ENCODE data around the gene SH3PXD2A. TPM values are rescaled to one million over a fixed set of nuclear protein-coding genes. Genes with fewer than 3 reads are reported as not detected.

SH3PXD2A gene
- 10.3 and 13.4 TPM in 2 replicates for total RNA-seq (2014; rRNA removed; shearing (Covaris generic))

GRCh38 chr10:103855424-103855823 lies at the start of gene SH3PXD2A:
SH3PXD2A (minus strand) TSS chr10:103855576; CDS start chr10:103855266, 310 bp downstream.
- H3K36me3 ChIP-seq: no peaks in the 10 kb centered on the region
- no peak for DNase-seq (ENCODE audit: low read depth in 1 of 2, low spot score in 2 of 2)
- peak within 1 kb of the TSS; percentile 37 for H3K4me3 ChIP-seq
- peaks cover 30% of the 10 kb centered on the region for H3K27me3 ChIP-seq (replicated peaks)
- no peak within 1 kb of the TSS for H3K27ac ChIP-seq
- H3K4me1 ChIP-seq (replicated peaks): peaks cover 14% of the 10 kb centered on the region
- H3K9me3 ChIP-seq (replicated peaks): no peaks in the 10 kb centered on the region

DNA sequence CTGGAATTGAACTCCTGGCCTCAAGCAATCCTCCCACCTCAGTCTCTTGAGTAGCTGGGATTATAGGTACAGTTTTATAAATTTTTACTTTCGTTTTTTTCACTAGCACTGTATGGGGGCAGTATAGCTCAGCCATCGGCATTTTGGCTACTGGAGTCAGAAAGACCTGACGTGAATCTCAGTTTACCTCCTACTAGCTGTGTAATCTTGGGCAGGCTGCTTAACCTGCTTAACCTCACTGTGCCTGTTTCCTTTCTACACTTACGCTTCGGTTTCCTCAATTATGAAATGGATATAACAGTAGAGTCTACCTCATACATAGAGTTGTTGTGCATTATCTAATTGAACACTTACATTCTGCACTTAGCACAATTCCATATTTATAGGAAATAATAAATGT lies 45.9 kb upstream of the SH3PXD2A start:
- Histone ChIP-seq H3K27me3 (replicated peaks) (no peaks in the 10 kb centered on the region), H3K4me3 (no peak overlapping the region), H3K9me3 (replicated peaks) (no peaks in the 10 kb centered on the region), H3K27ac (no peak overlapping the region), H3K36me3 (peaks cover 16% of the 10 kb centered on the region), H3K4me1 (replicated peaks) (peaks cover 2% of the 10 kb centered on the region)
- DNase-seq (ENCODE audit: low read depth in 1 of 2, low spot score in 2 of 2): no peak

GRCh38 chr10:103899312-103899711 lies 43.9 kb upstream of the SH3PXD2A start:
- H3K27ac ChIP-seq: no peak overlapping the region
- H3K9me3 ChIP-seq (replicated peaks): no peaks in the 10 kb centered on the region
- H3K27me3 ChIP-seq (replicated peaks): no peaks in the 10 kb centered on the region
- H3K36me3 ChIP-seq: peaks cover 9% of the 10 kb centered on the region; the same call in 1 of the 2 replicates
- peaks cover 22% of the 10 kb centered on the region for H3K4me1 ChIP-seq (replicated peaks)
- no peak for DNase-seq (ENCODE audit: low read depth in 1 of 2, low spot score in 2 of 2)
- H3K4me3 ChIP-seq: no peak overlapping the region

DNA sequence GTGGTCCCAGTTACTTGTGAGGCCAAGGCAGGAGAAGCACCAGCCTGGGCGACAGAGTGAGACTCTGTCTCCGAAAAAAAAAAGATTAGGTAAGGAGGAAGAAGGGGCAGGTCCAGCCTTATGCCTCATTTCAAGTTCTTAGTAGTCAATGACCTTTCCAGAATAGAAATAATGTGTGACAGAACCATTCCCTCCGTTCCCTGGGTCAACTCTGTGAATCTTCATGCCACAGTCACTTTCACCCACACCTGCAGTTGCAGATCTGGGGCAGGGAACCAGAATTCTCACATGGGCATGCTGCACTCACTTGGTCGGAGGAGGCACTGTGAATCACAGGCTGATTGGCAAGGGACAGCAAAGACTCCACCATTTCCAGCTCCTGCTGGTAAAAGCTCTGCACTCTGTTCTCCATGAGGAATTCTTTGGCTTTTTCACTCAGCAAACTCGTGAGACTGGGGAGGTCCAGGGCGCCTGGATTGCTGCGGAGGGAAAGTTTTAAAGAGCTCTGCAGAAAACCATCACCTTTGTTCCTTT lies 41.9 kb upstream of the SH3PXD2A start:
- peaks cover 31% of the 10 kb centered on the region for H3K4me1 ChIP-seq (replicated peaks)
- H3K4me3 ChIP-seq: no peak overlapping the region
- peaks cover 6% of the 10 kb centered on the region; the same call in 1 of the 2 replicates for H3K36me3 ChIP-seq
- DNase-seq (ENCODE audit: low read depth in 1 of 2, low spot score in 2 of 2): no peak
- no peaks in the 10 kb centered on the region for H3K27me3 ChIP-seq (replicated peaks)
- H3K9me3 ChIP-seq (replicated peaks): no peaks in the 10 kb centered on the region
- no peak overlapping the region for H3K27ac ChIP-seq

DNA sequence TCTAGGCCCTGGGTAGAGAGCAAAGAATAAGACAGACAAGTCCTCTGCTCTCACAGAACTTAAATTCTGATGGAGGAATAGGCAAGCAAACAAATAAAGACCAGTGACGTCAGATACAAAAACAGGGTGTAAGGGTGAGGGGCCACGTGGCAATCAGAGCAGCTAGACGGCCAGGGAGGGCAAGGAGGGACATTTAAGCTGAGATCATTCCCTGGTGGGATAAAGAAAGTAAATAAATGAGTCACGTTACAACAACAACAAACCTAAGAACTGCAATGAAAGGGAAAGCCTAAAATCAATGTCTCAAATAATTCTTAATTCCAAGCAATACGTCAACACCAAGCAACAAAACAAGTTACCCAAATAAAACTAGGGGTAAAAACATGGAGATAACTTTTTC lies 40.8 kb upstream of the SH3PXD2A start:
- H3K4me1 ChIP-seq (replicated peaks): peaks cover 31% of the 10 kb centered on the region
- H3K36me3 ChIP-seq: peaks cover 11% of the 10 kb centered on the region
- no peaks in the 10 kb centered on the region for H3K9me3 ChIP-seq (replicated peaks)
- DNase-seq (ENCODE audit: low read depth in 1 of 2, low spot score in 2 of 2): peak; percentile 61 to 64
- peak overlapping the region; percentile 53 for H3K27ac ChIP-seq
- no peaks in the 10 kb centered on the region for H3K27me3 ChIP-seq (replicated peaks)
- no peak overlapping the region for H3K4me3 ChIP-seq

DNA sequence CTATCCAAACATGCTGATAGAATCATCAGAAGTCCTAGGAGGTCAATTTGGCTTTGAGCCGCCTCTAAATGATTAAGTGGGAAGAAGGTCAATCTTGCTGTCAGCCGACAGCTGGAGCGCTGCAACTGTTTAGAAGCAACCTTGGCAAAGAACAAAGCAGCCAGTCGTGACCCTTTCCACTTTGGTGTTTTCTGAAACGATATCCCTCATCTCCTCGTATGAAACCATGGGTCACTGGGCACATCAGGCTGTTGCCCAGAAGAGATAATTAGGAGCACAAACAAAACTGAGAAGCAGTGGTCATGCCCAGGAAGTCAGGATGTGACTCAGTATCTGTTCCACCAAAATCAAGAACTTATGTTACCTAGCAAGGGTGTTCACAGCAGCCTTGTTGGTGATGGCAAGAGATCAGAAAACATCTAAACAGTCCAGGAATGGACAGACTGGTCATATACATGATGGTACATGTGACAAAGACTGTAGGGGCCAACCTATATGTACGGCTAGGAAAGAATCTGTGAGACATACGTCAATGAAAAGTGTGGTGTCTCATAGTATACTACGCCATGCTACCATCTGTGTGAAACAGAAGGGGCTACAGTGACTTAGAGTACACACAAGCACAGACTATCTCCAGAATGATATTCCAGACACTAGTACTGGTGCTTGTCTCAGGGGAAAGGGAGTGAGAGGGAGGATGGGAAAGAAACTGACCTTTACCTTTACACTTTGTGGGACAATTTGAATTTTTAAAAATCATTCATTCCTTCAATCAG lies 40.2 kb upstream of the SH3PXD2A start:
- H3K9me3 ChIP-seq (replicated peaks): no peaks in the 10 kb centered on the region
- peak overlapping the region; percentile 53 for H3K27ac ChIP-seq
- H3K4me1 ChIP-seq (replicated peaks): peaks cover 31% of the 10 kb centered on the region
- no peaks in the 10 kb centered on the region for H3K27me3 ChIP-seq (replicated peaks)
- no peak overlapping the region for H3K4me3 ChIP-seq
- peaks cover 11% of the 10 kb centered on the region for H3K36me3 ChIP-seq
- peak in 1 of 2 experiments; percentile 54 for DNase-seq (ENCODE audit: low read depth in 1 of 2, low spot score in 2 of 2)

- Histone ChIP-seq H3K27ac (peak overlapping the region; percentile 53), H3K27me3 (replicated peaks) (no peaks in the 10 kb centered on the region), H3K36me3 (peaks cover 8% of the 10 kb centered on the region), H3K4me1 (replicated peaks) (peaks cover 31% of the 10 kb centered on the region), H3K4me3 (no peak overlapping the region), H3K9me3 (replicated peaks) (no peaks in the 10 kb centered on the region)
- DNase-seq (ENCODE audit: low read depth in 1 of 2, low spot score in 2 of 2): peak in 1 of 2 experiments; percentile 47
Observed at GRCh38 chr10:103894441-103894864, 39.1 kb upstream of the SH3PXD2A start.

- DNase-seq (ENCODE audit: low read depth in 1 of 2, low spot score in 2 of 2): no peak
- H3K27ac ChIP-seq: peak overlapping the region; percentile 53; the same call in 1 of the 2 replicates
Observed at GRCh38 chr10:103893817-103894216, 38.4 kb upstream of the SH3PXD2A start.

GRCh38 chr10:103892181-103892580 lies 36.8 kb upstream of the SH3PXD2A start:
- Histone ChIP-seq H3K4me1 (replicated peaks) (peaks cover 45% of the 10 kb centered on the region), H3K27ac (no peak overlapping the region), H3K4me3 (no peak overlapping the region), H3K9me3 (replicated peaks) (no peaks in the 10 kb centered on the region), H3K27me3 (replicated peaks) (no peaks in the 10 kb centered on the region), H3K36me3 (peaks cover 5% of the 10 kb centered on the region)
- no peak for DNase-seq (ENCODE audit: low read depth in 1 of 2, low spot score in 2 of 2)

More at GRCh38 chr10:103893817-103894216, 38.4 kb upstream of the SH3PXD2A start:
- Histone ChIP-seq H3K4me1 (replicated peaks) (peaks cover 32% of the 10 kb centered on the region), H3K4me3 (no peak overlapping the region), H3K36me3 (peaks cover 5% of the 10 kb centered on the region), H3K27me3 (replicated peaks) (no peaks in the 10 kb centered on the region), H3K9me3 (replicated peaks) (no peaks in the 10 kb centered on the region)

GRCh38 chr10:103890688-103891087 lies 35.3 kb upstream of the SH3PXD2A start:
- H3K4me1 ChIP-seq (replicated peaks): peaks cover 37% of the 10 kb centered on the region
- peaks cover 8% of the 10 kb centered on the region for H3K36me3 ChIP-seq
- H3K27me3 ChIP-seq (replicated peaks): no peaks in the 10 kb centered on the region
- no peak overlapping the region for H3K27ac ChIP-seq
- no peaks in the 10 kb centered on the region for H3K9me3 ChIP-seq (replicated peaks)
- DNase-seq (ENCODE audit: low read depth in 1 of 2, low spot score in 2 of 2): no peak
- no peak overlapping the region for H3K4me3 ChIP-seq

- Histone ChIP-seq H3K9me3 (replicated peaks) (no peaks in the 10 kb centered on the region), H3K4me1 (replicated peaks) (peaks cover 32% of the 10 kb centered on the region), H3K27ac (no peak overlapping the region), H3K4me3 (no peak overlapping the region), H3K27me3 (replicated peaks) (no peaks in the 10 kb centered on the region), H3K36me3 (peaks cover 8% of the 10 kb centered on the region)
- DNase-seq (ENCODE audit: low read depth in 1 of 2, low spot score in 2 of 2): no peak
Observed at GRCh38 chr10:103890194-103890658, 34.9 kb upstream of the SH3PXD2A start.

- Histone ChIP-seq H3K9me3 (replicated peaks) (no peaks in the 10 kb centered on the region), H3K4me1 (replicated peaks) (peaks cover 22% of the 10 kb centered on the region), H3K4me3 (no peak overlapping the region), H3K27me3 (replicated peaks) (no peaks in the 10 kb centered on the region), H3K36me3 (peaks cover 8% of the 10 kb centered on the region), H3K27ac (no peak overlapping the region)
- DNase-seq (ENCODE audit: low read depth in 1 of 2, low spot score in 2 of 2): no peak
Observed at GRCh38 chr10:103889121-103889720, 33.8 kb upstream of the SH3PXD2A start.

- H3K36me3 ChIP-seq: peaks cover 8% of the 10 kb centered on the region
- H3K27me3 ChIP-seq (replicated peaks): no peaks in the 10 kb centered on the region
- no peak overlapping the region for H3K27ac ChIP-seq
- peak; percentile 75 to 78 for DNase-seq (ENCODE audit: low read depth in 1 of 2, low spot score in 2 of 2)
- no peak overlapping the region for H3K4me3 ChIP-seq
- peaks cover 14% of the 10 kb centered on the region for H3K4me1 ChIP-seq (replicated peaks)
- H3K9me3 ChIP-seq (replicated peaks): no peaks in the 10 kb centered on the region
Observed at GRCh38 chr10:103888113-103888841, 32.9 kb upstream of the SH3PXD2A start.
